Measurements from ENCODE around the gene LRRC4C.

The LRRC4C gene

DNA sequence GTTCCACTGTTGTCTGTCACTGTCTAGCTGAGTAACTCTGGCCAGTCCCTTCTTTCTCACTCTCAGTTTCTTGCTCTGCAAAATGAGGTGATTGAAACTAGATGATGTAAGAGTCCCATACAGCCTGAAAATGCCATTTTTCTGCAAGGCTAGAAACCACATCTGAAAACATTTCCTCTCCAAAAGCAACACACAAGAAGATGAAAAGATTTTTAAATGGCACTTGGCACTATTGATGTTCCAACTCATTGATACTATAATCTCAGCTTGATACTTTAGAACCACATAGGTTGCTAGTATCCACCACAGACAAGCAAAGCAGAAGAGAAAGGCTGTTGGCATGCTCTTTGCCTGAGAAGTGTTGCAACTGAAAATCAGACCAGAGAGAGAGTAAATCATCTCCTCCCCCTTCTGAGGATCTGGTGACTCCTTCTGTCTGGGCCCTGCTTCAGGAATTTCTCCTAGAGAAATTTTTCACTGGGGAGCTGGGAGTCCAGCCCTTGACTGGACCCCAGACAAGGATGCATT is 1217.9 kb downstream of the LRRC4C start:
- no peaks in the 10 kb centered on the region for H3K9me2 ChIP-seq (ENCODE audit: low read depth, low read length)
- no peak overlapping the region for H3K27ac ChIP-seq (ENCODE audit: low read depth, low read length, poor library complexity, severe bottlenecking)
- H3K36me3 ChIP-seq (ENCODE audit: insufficient read depth, low read length): no peaks in the 10 kb centered on the region
- no peaks in the 10 kb centered on the region for H3K4me1 ChIP-seq (ENCODE audit: insufficient read depth, low read length, severe bottlenecking)
- H3K79me2 ChIP-seq (ENCODE audit: insufficient read depth, low read length): no peaks in the 10 kb centered on the region
- no peaks in the 10 kb centered on the region for H3F3A ChIP-seq (ENCODE audit: insufficient read depth, low read length)
- H3K9me3 ChIP-seq (ENCODE audit: low read length): no peaks in the 10 kb centered on the region
- H3K9ac ChIP-seq (ENCODE audit: low read length): no peak overlapping the region
- no peak overlapping the region for H2AFZ ChIP-seq (ENCODE audit: low read length)
- H3K4me3 ChIP-seq (ENCODE audit: low read depth, low read length, poor library complexity, severe bottlenecking): no peak overlapping the region
- no peaks in the 10 kb centered on the region for H3K27me3 ChIP-seq (ENCODE audit: insufficient read depth, low read length)
- no peaks in the 10 kb centered on the region for H4K20me1 ChIP-seq (ENCODE audit: insufficient read depth, low read length)
- TF ChIP-seq, protein P1, sequence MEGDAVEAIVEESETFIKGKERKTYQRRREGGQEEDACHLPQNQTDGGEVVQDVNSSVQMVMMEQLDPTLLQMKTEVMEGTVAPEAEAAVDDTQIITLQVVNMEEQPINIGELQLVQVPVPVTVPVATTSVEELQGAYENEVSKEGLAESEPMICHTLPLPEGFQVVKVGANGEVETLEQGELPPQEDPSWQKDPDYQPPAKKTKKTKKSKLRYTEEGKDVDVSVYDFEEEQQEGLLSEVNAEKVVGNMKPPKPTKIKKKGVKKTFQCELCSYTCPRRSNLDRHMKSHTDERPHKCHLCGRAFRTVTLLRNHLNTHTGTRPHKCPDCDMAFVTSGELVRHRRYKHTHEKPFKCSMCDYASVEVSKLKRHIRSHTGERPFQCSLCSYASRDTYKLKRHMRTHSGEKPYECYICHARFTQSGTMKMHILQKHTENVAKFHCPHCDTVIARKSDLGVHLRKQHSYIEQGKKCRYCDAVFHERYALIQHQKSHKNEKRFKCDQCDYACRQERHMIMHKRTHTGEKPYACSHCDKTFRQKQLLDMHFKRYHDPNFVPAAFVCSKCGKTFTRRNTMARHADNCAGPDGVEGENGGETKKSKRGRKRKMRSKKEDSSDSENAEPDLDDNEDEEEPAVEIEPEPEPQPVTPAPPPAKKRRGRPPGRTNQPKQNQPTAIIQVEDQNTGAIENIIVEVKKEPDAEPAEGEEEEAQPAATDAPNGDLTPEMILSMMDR (IDR thresholded peaks at IDR 0.05; ENCODE audit: low read length): no peak
- TF ChIP-seq EZH2 (IDR thresholded peaks at IDR 0.05; ENCODE audit: borderline replicate concordance, low read length): no peak
- no peak overlapping the region for H3K4me2 ChIP-seq (ENCODE audit: low read length)

DNA sequence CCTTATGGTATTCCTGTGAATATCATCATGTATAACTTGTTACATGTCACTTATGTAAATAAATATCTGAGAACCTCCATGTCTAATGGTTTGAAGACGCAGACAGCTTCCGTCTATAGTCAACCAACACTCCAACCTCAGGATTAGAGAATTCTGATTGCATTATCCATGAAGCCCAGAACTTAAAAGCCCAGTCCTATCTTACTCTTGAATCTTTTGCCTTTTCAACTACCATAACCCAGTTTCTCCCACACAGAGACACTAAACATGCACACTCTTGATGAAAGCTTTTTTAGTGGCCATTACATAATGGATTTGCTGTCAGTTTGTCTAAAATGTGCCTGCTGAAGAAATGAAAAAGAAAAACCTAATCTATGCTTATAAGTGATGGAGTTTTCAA is 1219.2 kb downstream of the LRRC4C start:
- H4K20me1 ChIP-seq (ENCODE audit: insufficient read depth, low read length): no peaks in the 10 kb centered on the region
- H3K9me2 ChIP-seq (ENCODE audit: low read depth, low read length): no peaks in the 10 kb centered on the region
- no peaks in the 10 kb centered on the region for H3K4me1 ChIP-seq (ENCODE audit: insufficient read depth, low read length, severe bottlenecking)
- no peaks in the 10 kb centered on the region for H3K27me3 ChIP-seq (ENCODE audit: insufficient read depth, low read length)
- H3K4me3 ChIP-seq (ENCODE audit: low read depth, low read length, poor library complexity, severe bottlenecking): no peak overlapping the region
- H3K9me3 ChIP-seq (ENCODE audit: low read length): no peaks in the 10 kb centered on the region
- no peak overlapping the region for H3K9ac ChIP-seq (ENCODE audit: low read length)
- no peaks in the 10 kb centered on the region for H3F3A ChIP-seq (ENCODE audit: insufficient read depth, low read length)
- no peaks in the 10 kb centered on the region for H3K36me3 ChIP-seq (ENCODE audit: insufficient read depth, low read length)
- no peaks in the 10 kb centered on the region for H3K79me2 ChIP-seq (ENCODE audit: insufficient read depth, low read length)
- no peak overlapping the region for H3K27ac ChIP-seq (ENCODE audit: low read depth, low read length, poor library complexity, severe bottlenecking)
- H2AFZ ChIP-seq (ENCODE audit: low read length): no peak overlapping the region
- no peak overlapping the region for H3K4me2 ChIP-seq (ENCODE audit: low read length)
- TF ChIP-seq EZH2 (IDR thresholded peaks at IDR 0.05; ENCODE audit: borderline replicate concordance, low read length): no peak
- TF ChIP-seq, protein P1 (IDR thresholded peaks at IDR 0.05; ENCODE audit: low read length): no peak

DNA sequence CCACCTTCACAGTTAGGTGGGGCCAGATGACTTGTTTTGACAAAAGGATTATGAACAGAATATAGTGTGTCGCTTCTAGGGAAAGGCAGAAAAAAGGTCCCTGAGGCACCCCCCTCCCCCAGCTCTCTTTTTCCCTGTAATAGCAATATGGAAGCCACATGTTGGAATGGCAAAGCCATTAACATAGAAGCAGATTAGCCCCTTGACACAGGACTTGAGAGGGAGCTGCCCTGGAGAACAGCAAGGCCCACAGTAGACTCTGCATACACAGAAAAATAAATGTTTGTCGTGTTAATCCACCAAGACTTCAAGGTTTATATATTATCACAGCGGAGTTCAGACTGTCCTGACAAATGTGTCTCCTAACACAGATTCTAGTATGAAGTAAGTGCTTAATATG is 1222.9 kb downstream of the LRRC4C start:
- no peaks in the 10 kb centered on the region for H3F3A ChIP-seq (ENCODE audit: insufficient read depth, low read length)
- H3K9ac ChIP-seq (ENCODE audit: low read length): no peak overlapping the region

More for the DNA sequence above, 1222.9 kb downstream of the LRRC4C start:
- no peaks in the 10 kb centered on the region for H3K9me3 ChIP-seq (ENCODE audit: low read length)
- H3K27me3 ChIP-seq (ENCODE audit: insufficient read depth, low read length): no peaks in the 10 kb centered on the region
- H3K4me3 ChIP-seq (ENCODE audit: low read depth, low read length, poor library complexity, severe bottlenecking): no peak overlapping the region
- no peaks in the 10 kb centered on the region for H3K36me3 ChIP-seq (ENCODE audit: insufficient read depth, low read length)
- H3K4me1 ChIP-seq (ENCODE audit: insufficient read depth, low read length, severe bottlenecking): no peaks in the 10 kb centered on the region
- no peaks in the 10 kb centered on the region for H3K79me2 ChIP-seq (ENCODE audit: insufficient read depth, low read length)
- no peaks in the 10 kb centered on the region for H3K9me2 ChIP-seq (ENCODE audit: low read depth, low read length)
- no peak overlapping the region for H2AFZ ChIP-seq (ENCODE audit: low read length)
- no peak overlapping the region for H3K4me2 ChIP-seq (ENCODE audit: low read length)
- no peak overlapping the region for H3K27ac ChIP-seq (ENCODE audit: low read depth, low read length, poor library complexity, severe bottlenecking)
- TF ChIP-seq, protein P1 (IDR thresholded peaks at IDR 0.05; ENCODE audit: low read length): no peak
- no peak for TF ChIP-seq EZH2 (IDR thresholded peaks at IDR 0.05; ENCODE audit: borderline replicate concordance, low read length)
- no peaks in the 10 kb centered on the region for H4K20me1 ChIP-seq (ENCODE audit: insufficient read depth, low read length)

Measured in OCI-LY1 (cell line).